HEK293T (cell line): ENCODE measurements around the gene TMEM62.

Experiments
- ARNT ChIP-seq: fragments of 450-650 bp; IDR thresholded peaks from 2 replicates; pipeline ENCODE4 v1.6.1; 2017; ENCODE audit warnings: mild to moderate bottlenecking
- CTBP1 ChIP-seq: fragments of 450-650 bp; IDR thresholded peaks from 2 replicates; pipeline ENCODE4 v1.6.1; 2016; ENCODE audit warnings: borderline replicate concordance
- ELF4 ChIP-seq: fragments of 450-650 bp; IDR thresholded peaks from 2 replicates; pipeline ENCODE4 v1.6.1; 2017; ENCODE audit warnings: antibody characterized with exemption
- FOXA1 ChIP-seq: fragments of 450-650 bp; IDR thresholded peaks from 2 replicates; pipeline ENCODE4 v1.6.1; 2016; ENCODE audit warnings: mild to moderate bottlenecking
- L3MBTL2 ChIP-seq: fragments of 450-650 bp; conservative IDR thresholded peaks from 2 replicates; pipeline ENCODE4 v1.6.1; 2016; ENCODE audit warnings: mild to moderate bottlenecking
- NFRKB ChIP-seq: fragments of 450-650 bp; IDR thresholded peaks from 2 replicates; pipeline ENCODE4 v1.6.1; 2016; ENCODE audit warnings: mild to moderate bottlenecking, moderate library complexity
- SP1 ChIP-seq: fragments of 450-650 bp; IDR thresholded peaks from 2 replicates; pipeline ENCODE4 v1.6.1; 2017
- SUZ12 ChIP-seq: fragments of 450-650 bp; IDR thresholded peaks from 2 replicates; pipeline ENCODE4 v1.6.1; 2016; ENCODE audit warnings: mild to moderate bottlenecking
- TF ChIP-seq, protein P1 (sequence below): fragments of 450-650 bp; IDR thresholded peaks from 2 replicates; pipeline ENCODE4 v1.6.1; 2016

DNA sequence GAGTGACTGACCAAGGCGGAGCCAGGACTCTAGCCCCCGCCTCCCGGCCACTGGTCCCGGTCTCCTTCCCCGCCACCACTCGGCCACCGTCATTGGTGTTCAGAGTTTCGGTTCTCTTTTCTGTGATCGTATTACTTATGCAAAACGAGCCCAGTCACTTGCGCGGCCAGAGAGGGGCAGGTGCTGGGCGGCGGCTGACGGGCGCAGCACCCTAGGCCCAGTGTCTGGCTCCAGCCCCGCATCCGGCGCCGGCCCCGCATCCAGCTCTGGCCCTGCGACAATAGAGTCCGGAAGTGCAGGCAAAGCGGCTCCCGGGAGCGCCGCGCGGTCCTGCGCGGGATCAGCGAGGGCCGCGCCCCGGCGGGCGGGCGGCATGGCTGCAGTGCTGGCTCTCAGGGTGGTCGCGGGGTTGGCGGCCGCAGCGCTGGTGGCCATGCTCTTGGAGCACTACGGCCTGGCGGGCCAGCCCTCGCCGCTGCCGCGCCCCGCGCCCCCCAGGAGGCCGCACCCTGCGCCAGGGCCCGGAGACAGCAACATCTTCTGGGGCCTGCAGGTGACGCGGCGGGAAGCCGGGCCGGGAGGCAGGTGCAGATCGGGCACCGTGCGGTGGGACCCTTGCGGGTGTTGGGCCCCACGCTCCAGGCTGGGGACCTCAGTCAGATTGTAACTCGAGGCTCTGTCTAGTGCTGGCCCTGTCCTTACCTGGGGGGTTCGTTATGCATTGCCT is at the start of gene TMEM62:
- TF ChIP-seq ELF4 (peak; percentile 40; the same call in 1 of the 2 replicates), CTBP1 (no peak), L3MBTL2 (0 out of 2 replicates have a peak, but pooled peaks have one; percentile 13), SP1 (no peak), FOXA1 (no peak), SUZ12 (no peak), NFRKB (no peak), ARNT (no peak)
- TF ChIP-seq, protein P1, sequence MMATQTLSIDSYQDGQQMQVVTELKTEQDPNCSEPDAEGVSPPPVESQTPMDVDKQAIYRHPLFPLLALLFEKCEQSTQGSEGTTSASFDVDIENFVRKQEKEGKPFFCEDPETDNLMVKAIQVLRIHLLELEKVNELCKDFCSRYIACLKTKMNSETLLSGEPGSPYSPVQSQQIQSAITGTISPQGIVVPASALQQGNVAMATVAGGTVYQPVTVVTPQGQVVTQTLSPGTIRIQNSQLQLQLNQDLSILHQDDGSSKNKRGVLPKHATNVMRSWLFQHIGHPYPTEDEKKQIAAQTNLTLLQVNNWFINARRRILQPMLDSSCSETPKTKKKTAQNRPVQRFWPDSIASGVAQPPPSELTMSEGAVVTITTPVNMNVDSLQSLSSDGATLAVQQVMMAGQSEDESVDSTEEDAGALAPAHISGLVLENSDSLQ, result no peak
